ENCODE measurements around the gene LHX6. TPM values are rescaled to one million over a fixed set of nuclear protein-coding genes. Genes with fewer than 3 reads are reported as not detected.
A peak's percentile ranks its signal among the peaks of the same experiment; 100 is the strongest.

Gene LHX6
- total and polyA plus RNA-seq, 9 of the 15 experiments (the other 6 are each of a cell fraction or from before 2014, with no cell fraction given) = 2.8 to 16.3 (median 7.9) TPM

GRCh38 chr9:122186777-122187470 is 41.8 kb downstream of the LHX6 start:
- no TSS peak for BruUV-seq (replicated peaks)
- no peak for TF ChIP-seq TRIM24 (IDR thresholded peaks at IDR 0.05)
- TF ChIP-seq ZNF12 (CRISPR knock-in tag; IDR thresholded peaks at IDR 0.05) = no peak
- TF ChIP-seq ZNF77 (CRISPR knock-in tag; IDR thresholded peaks at IDR 0.05) = no peak
- TF ChIP-seq ZZZ3 (IDR thresholded peaks at IDR 0.05) = no peak
- 0 out of 2 replicates have a peak, but pooled peaks have one; percentile 14 for TF ChIP-seq BCOR (IDR thresholded peaks at IDR 0.05)
- peak; percentile 48 for TF ChIP-seq RBM25 (IDR thresholded peaks at IDR 0.05; ENCODE audit: low read depth, low read length, severe bottlenecking)
- TF ChIP-seq MXD1 (CRISPR knock-in tag; IDR thresholded peaks at IDR 0.05; ENCODE audit: borderline replicate concordance, poor library complexity, severe bottlenecking) = no peak
- TF ChIP-seq ZFP36 (IDR thresholded peaks at IDR 0.05; ENCODE audit: low read depth, low read length, partially characterized antibody) = peak; percentile 49
- no peak for TF ChIP-seq ELF1 (tag; IDR thresholded peaks at IDR 0.05)
- TF ChIP-seq ZNF311 (CRISPR knock-in tag; IDR thresholded peaks at IDR 0.05) = no peak
- no peak for TF ChIP-seq TEAD4 (IDR thresholded peaks at IDR 0.05; ENCODE audit: low read length)
- no peak for TF ChIP-seq TEAD4 (CRISPR knock-in tag; IDR thresholded peaks at IDR 0.05; ENCODE audit: borderline replicate concordance)
- TF ChIP-seq NFRKB (IDR thresholded peaks at IDR 0.05; ENCODE audit: low read depth) = no peak
- no peak for TF ChIP-seq RBM15 (IDR thresholded peaks at IDR 0.05; ENCODE audit: insufficient read depth, low read length)
- no peak for TF ChIP-seq HIVEP1 (CRISPR knock-in tag; IDR thresholded peaks at IDR 0.05)
- TF ChIP-seq ETV5 (CRISPR knock-in tag; IDR thresholded peaks at IDR 0.05; ENCODE audit: low read depth) = no peak
- TF ChIP-seq HINFP (tag; conservative IDR thresholded peaks at IDR 0.05; ENCODE audit: low read depth) = no peak
- no peak for TF ChIP-seq TAL1 (IDR thresholded peaks at IDR 0.05)
- H3K27ac ChIP-seq (ENCODE audit: extremely low read depth, low read depth, low read length) = no peak overlapping the region
- in situ Hi-C loops (cut with MboI) = no loop called here
- 53% methylated on average over 8 of the region's 8 CpGs for WGBS (ENCODE audit: insufficient coverage, low coverage, missing lambda C conversion rate)
- no peak overlapping the region for H2AFZ ChIP-seq (ENCODE audit: low read depth, low read length)
- H3K79me2 ChIP-seq (ENCODE audit: control insufficient read depth, insufficient read depth, low read length) = no peaks in the 10 kb centered on the region
- no peak for DNase-seq (ENCODE audit: extremely low read depth in 1 of 4, low spot score in 3 of 4)
- no peaks in the 10 kb centered on the region for H3K9me3 ChIP-seq (replicated peaks; ENCODE audit: control insufficient read depth, insufficient read depth, low read depth, low read length)
- H3K4me2 ChIP-seq (ENCODE audit: insufficient read depth, low read length) = no peak overlapping the region
- H3K4me1 ChIP-seq (replicated peaks in 1 of 2; ENCODE audit: control insufficient read depth in 2 of 2, insufficient read depth in 2 of 2, low read length in 2 of 2) = peaks cover 0 to 6% of the 10 kb centered on the region in 2 experiments; a peak in 3 of 5 replicates
- H3K27me3 ChIP-seq (ENCODE audit: control insufficient read depth in 2 of 2, insufficient read depth in 2 of 2, low read length in 2 of 2) = no peaks in the 10 kb centered on the region
- POLR2A ChIA-PET = no interaction called here
- no peak for ATAC-seq
- intact Hi-C loops (cut with micrococcal nuclease) = no loop called here
- H3K4me3 ChIP-seq = no peak overlapping the region
- no peaks in the 10 kb centered on the region for H3K9me1 ChIP-seq (ENCODE audit: control insufficient read depth, insufficient read depth, low read length)
- no peak for FAIRE-seq
- H3K36me3 ChIP-seq (ENCODE audit: control insufficient read depth, insufficient read depth, low read length) = no peaks in the 10 kb centered on the region
- no peaks in the 10 kb centered on the region for H4K20me1 ChIP-seq (replicated peaks; ENCODE audit: control insufficient read depth, insufficient read depth, low read length)
- CTCF ChIA-PET (ENCODE audit: low intra/inter-chr PET ratio) = no interaction called here
- H3K9ac ChIP-seq (ENCODE audit: insufficient read depth in 1 of 2, low read depth in 2 of 2, low read length in 2 of 2) = no peak overlapping the region

All from K562 (cell line).